IMR-90 (cell line): ENCODE measurements around the gene SOX21.

Experiments
- POLR2A ChIP-seq: IDR thresholded peaks from 2 replicates; pipeline ENCODE4 v1.6.1; 2012; ENCODE audit warnings: mild to moderate bottlenecking, low read depth, low read length
- RFX5 ChIP-seq: IDR thresholded peaks from 2 replicates; pipeline ENCODE4 v1.8.0; 2012; ENCODE audit warnings: low read depth, mild to moderate bottlenecking, low read length, moderate library complexity
- TF ChIP-seq, protein P1 (sequence below): conservative IDR thresholded peaks from 2 replicates; pipeline ENCODE4 v1.5.1; 2012; ENCODE audit warnings: mild to moderate bottlenecking, low read depth, low read length, improper control_type of control experiment

- TF ChIP-seq RFX5 (no peak), POLR2A (no peak)
- TF ChIP-seq, protein P1, sequence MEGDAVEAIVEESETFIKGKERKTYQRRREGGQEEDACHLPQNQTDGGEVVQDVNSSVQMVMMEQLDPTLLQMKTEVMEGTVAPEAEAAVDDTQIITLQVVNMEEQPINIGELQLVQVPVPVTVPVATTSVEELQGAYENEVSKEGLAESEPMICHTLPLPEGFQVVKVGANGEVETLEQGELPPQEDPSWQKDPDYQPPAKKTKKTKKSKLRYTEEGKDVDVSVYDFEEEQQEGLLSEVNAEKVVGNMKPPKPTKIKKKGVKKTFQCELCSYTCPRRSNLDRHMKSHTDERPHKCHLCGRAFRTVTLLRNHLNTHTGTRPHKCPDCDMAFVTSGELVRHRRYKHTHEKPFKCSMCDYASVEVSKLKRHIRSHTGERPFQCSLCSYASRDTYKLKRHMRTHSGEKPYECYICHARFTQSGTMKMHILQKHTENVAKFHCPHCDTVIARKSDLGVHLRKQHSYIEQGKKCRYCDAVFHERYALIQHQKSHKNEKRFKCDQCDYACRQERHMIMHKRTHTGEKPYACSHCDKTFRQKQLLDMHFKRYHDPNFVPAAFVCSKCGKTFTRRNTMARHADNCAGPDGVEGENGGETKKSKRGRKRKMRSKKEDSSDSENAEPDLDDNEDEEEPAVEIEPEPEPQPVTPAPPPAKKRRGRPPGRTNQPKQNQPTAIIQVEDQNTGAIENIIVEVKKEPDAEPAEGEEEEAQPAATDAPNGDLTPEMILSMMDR: no peak
Measured at GRCh38 chr13:94664889-94665288, 47.5 kb downstream of the SOX21 start.
